ENCODE results near the gene THEM4.

GRCh38 chr1:151864411-151864810 lies 44.9 kb downstream of the THEM4 start:
- TF ChIP-seq POLR2AphosphoS5 (IDR thresholded peaks at IDR 0.05) = no peak
- TF ChIP-seq CTCF (IDR thresholded peaks at IDR 0.05) = no peak

Measured in breast epithelium (tissue), 3 donors.